T follicular helper cell (primary cell): ENCODE measurements around the gene MRPS22.
"Not testable (repeated sequence)": the region's sequence is repeated elsewhere in the genome, so short reads cannot be mapped to it uniquely, and the experiment has no call there.

Experiments
- DNase-seq: peaks from one replicate; pipeline ENCODE4 v3.0.0-alpha.2; 2020; ENCODE audit warnings: low read depth

MRPS22 gene

GRCh38 chr3:139394116-139394515 lies 50.3 kb downstream of the MRPS22 start:
- DNase-seq: no peak

DNA sequence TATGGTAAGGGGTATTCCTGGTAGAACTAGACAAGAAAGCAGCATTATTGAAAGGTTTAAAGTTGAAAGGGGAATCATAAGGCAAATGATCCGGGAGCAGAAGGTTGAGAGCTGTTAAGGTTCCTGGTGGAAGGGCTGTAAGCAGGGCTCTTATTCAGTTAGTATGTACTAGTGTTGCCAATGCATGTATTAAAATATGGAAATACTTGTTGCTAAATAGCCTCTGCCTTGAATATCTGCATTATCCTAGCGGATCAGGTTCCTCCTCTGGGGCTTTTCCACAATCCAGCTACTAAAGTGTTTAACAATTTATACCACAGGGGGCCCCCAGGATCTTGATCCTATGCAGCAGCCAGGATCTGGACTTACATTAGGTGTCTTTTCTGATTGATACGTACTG lies 52.9 kb downstream of the MRPS22 start:
- no peak for DNase-seq

- not testable (repeated sequence) for DNase-seq
These were observed 57.3 kb downstream of the MRPS22 start for GRCh38 chr3:139401155-139401554.
